Measurements from ENCODE around the gene HSPA5.
"Not testable (repeated sequence)": the region's sequence is repeated elsewhere in the genome, so short reads cannot be mapped to it uniquely, and the experiment has no call there.

Gene HSPA5

DNA sequence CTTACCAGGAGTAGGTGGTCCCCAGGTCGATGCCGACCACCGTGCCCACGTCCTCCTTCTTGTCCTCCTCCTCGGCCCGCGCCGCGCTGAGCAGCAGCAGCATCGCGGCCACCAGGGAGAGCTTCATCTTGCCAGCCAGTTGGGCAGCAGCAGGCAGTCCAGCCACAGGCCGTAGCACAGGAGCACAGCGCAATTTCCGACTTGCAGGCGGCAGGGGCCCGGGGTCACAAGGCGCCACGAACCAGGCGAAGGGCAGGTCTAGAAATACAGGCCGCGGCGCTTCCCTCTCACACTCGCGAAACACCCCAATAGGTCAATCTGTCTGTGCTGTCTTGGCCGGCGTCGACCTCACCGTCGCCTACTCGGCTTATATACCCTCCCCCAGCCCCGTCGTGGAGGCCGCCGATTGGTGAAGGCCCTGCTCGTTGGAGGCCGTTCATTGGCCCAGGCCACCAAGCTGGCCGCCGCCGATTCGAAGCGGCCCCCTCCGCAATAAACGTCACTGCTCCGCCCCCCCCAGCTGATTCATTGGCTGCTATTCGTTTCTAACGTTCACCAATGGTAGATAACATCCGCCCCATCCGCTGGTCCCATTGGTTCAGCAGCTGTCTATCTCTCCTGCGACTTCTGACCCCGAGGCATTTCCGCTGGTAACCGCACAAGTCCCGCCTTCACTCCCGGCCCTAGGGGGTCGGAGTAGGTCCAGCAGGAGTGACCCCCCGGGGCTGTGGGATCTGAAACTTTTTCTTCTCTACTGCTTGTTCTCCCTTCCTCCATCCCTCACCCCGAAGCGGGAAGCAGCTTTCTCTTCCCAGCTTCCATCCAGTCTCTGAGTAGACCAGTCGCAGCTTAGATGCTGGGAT, at the start of gene HSPA5:
Gene HSPA5, minus strand, starts transcription at position 344 of the 863 bp plus-strand sequence. Its CDS starts 217 bp downstream, at position 127.
- DNase-seq, result peak; percentile 98

- DNase-seq, result not testable (repeated sequence)
Measured at GRCh38 chr9:125286935-125287433, 45.8 kb upstream of the HSPA5 start.

DNA sequence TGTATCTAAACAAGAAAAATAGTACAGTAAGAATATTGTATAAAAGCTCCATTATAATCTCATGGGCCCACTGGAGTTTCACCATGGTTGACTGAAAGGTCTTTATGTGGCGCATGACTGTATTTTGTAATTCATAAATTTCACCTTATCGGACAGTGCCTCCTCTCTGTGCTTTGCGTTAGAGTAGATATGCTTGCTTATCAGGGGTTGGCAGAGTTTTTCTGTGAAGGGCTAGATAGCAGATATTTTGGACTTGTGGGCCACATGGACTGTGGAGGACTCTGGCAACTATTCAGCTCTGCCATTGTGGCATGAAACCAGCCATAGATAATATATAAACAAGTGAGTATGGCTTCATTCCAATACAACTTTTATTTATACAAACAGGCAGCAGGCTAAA, 43.7 kb upstream of the HSPA5 start:
- DNase-seq, result no peak

DNA sequence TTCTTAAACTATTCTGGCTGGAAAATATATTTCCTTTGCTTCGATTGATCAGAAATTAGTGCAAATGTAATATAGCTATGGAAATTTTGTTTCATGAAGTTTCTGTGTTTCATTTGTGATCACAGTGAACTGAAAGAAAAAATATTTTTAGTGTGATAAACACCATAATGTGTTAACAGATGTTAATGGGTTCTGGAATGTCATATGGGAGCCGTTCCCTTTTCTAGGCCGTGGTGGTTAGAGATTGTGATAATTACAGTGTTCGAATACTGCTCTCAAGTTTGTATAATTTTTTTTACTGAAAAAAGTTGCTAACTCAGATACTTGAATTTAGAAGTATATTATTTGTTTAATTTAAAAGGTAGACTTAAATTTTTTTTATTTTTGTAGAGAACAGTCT, 39.8 kb upstream of the HSPA5 start:
- no peak for DNase-seq

GRCh38 chr9:125277411-125277810, 36.3 kb upstream of the HSPA5 start:
- DNase-seq, result no peak

- DNase-seq, result no peak
Measured at GRCh38 chr9:125276771-125277170, 35.6 kb upstream of the HSPA5 start.

DNA sequence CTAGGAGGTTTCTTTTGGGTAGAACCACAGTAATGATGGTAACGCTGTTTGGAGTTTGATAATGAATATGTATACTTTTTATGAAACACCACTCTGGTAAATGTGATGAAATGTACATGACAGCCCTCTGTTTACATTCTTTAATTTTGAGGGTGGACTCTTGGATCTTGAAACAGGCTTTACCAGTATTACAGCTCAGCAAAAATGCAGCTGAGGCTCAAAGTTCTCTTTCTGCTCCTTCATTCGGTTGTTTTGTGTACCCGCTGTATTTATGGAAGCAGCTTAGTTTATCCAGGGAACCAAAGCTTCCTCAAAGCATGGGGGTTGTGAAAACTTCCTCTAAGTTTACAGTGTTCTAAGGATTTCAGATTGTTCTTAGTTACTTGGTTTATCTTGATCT, 31.6 kb upstream of the HSPA5 start:
- DNase-seq, result no peak

DNA sequence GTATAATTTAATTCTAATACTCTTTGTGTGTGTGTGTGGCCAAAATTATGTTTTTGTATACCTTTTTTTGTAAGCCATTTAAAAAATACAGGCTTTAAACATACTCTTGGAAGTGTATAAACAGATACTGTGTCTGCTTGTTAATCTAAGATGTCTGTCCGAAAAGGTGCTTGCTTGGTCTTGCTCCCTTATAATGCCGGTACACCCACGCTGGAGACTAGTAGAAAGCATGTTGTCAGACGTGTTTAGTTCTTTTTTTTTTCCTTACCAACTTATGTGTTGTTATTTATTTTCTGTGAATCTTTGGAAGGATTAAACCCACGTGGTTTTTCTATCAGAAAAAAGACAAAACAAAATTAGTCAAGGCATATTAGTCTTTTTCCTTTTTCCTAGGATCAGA, 29.9 kb upstream of the HSPA5 start:
- DNase-seq, result no peak

GRCh38 chr9:125269014-125269397, 27.9 kb upstream of the HSPA5 start:
- no peak for DNase-seq

DNA sequence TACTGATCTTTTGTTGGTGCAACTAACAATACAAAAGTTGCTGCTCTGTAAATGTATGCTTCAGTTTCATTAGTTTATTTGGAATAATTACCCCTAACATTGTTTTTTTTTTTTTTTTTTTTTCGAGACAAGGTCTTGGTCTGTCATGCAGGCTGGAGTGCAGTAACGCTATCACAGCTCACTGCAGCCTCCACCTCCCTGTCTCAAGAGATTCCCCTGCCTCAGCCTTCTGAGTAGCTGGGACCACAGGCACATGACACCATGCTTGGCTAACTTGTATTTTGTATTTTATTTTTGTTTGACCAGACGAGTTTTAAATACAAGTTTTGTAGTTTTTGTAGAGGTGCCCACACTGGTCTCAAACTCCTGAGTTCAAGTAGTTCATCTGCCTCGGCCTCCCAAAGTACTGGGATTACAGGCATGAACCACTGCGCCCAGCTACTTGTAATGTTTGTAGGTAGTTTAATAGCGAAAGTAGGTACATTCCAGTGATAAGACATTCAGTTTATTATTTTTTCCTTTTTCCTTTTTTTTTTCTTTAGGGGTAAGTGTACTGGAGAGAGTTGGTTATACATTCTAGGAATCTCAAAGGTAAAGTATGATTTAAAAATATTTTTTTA, 27.4 kb upstream of the HSPA5 start:
- DNase-seq, result no peak

DNA sequence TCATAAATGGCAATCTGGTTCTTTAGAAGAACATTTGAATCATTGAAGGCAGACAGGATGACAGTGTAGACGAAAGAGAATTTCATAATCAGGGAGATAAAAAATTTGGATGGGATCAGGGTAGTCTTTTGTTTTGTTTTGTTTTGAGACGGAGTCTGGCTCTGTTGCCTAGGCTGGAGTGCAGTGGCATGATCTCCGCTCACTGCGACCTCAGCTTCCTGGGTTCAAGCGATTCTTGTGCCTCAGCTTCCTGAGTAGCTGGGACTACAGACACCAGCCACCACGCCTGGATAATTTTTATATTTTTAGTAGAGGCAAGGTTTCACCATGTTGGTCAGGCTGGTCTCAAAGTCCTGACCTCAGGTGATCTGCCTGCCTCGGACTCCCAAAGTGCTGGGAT, 22.9 kb upstream of the HSPA5 start:
- DNase-seq, result not testable (repeated sequence)

DNA sequence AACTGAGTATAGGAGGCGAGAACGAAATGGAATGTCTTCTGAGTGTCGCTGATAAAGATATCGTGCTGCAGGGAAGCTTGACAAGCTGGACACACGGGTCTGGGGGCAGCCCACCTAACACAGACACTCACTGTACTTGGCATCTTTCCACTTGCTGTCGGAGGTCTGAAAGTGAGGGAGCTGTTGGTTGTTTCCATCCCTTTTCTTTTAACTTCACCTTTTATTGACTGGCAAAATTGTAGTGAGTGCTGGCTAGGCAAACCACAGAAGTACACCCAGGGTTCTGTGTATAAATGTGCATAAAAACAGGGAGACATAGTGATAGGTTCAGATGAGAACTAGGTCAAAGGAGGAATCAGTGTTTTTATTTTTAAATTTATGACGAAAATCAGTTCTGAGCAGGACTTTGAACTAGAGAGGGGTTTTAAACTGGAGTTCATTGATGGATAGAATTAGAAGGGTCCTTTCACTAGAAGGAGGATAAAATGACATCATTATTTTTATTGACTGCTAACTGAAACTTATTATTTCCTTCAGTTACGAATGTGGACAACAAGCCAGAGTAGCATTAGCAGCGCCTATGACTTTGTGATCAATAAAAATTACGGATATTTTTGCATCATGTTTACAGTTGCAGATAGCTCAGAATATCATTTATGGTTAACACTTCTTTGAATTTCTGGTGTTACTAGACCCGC, 21.3 kb upstream of the HSPA5 start:
- DNase-seq, result no peak

- DNase-seq, result peak; percentile 86 to 92
Measured at GRCh38 chr9:125261501-125262293, 20.6 kb upstream of the HSPA5 start, which contains the start of gene GAPVD1. GAPVD1 (plus strand) TSS chr9:125261826; CDS start chr9:125298922, 37,096 bp downstream.

- DNase-seq, result no peak
Measured at GRCh38 chr9:125260561-125260960, 19.4 kb upstream of the HSPA5 start.

GRCh38 chr9:125258832-125259534, 17.8 kb upstream of the HSPA5 start:
- DNase-seq, result no peak

DNA sequence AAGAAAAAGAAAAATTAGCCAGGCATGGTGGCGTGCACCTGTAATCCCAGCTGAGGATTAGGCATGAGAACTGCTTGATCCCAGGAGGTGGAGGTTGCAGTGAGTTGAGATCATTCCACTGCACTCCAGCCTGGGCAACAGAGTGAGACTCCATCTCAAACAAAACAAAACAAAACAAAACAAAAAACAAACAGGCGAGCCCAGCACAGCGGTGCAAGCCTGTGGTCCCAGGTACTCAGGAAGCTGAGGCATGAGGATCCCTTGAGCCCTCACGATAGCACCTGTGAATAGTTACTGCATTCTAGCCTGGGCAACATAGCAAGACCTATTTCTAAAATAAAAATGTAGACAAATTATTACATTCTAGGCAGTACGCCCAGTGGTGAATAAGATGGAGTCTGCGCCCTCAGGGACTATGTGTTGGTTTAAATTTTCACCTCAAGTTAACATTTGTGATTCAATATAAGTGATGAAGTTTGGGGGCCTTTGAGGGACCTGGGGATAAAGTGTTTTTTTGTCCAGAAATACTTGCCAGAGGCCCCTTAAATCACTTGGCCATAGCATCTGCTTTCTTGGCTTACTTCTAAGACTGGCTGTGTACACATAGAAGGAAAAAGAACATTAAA, 17.1 kb upstream of the HSPA5 start:
- DNase-seq, result no peak

DNA sequence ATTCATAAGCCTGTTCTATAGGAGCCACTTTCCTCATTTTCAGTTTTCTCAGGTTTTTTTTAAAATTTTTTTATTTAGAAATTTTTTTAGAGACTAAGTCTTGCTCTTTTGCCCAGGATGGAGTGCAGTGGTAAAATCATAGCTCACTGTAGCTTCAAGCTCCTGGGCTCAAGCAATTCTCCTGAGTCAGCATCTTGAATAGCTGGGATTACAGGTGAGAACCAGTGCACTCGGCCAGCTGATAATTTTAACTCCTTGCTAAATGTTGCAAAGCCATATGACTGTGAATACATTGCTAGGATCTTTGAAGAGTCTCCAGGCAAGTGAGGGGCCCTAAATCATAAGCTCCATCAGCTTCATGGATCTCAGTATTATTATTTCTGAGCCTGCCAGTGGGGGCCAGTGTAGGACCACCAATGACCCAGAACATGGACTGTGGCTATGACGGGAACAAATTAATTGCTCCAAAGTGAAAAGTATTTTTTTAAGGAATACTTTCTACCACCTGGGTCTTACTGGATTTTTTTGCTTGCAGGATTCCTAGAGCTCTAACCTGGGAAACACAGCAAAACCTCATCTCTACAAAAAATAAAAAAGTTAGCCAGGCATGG, 14.7 kb upstream of the HSPA5 start:
- no peak for DNase-seq

DNA sequence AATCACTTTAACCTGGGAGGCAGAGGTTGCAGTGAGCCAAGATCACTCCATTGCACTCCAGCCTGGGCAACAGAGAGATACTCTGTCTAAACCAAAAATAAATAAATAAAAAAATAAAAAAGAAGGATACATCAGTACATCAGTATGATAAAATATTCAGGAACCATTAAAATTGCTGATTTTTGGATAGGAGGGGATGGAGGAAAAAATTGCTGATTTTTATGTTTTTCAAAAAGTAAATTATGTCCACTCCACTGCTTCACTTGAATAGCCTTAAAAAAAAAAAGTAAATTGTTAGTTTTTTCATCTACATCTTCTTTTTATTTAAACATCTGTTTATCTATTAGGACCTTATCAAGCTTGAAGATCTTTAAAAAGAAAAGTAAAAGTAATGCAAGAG, 13.1 kb upstream of the HSPA5 start:
- no peak for DNase-seq

- DNase-seq, result no peak
Measured at GRCh38 chr9:125246261-125246667, 5.1 kb upstream of the HSPA5 start.

GRCh38 chr9:125243792-125244260, 2.7 kb upstream of the HSPA5 start:
- no peak for DNase-seq

Measured in NCI-H1930 (cell line).